CD4-positive, alpha-beta memory T cell (primary cell): ENCODE data around the gene WSCD2. TPM values are rescaled to one million over a fixed set of nuclear protein-coding genes. Genes with fewer than 3 reads are reported as not detected.

Experiments used
- CTCF ChIA-PET: fragments of 350-600 bp; sonication (Branson Sonifier 250); formaldehyde crosslinking; loops from one replicate; lab custom pipeline; 2021; ENCODE audit warnings: inconsistent platforms; ENCODE audit not compliant: partially characterized antibody; lab: Charles Lee
- POLR2A ChIA-PET: fragments of 350-600 bp; sonication (Branson Sonifier 250); formaldehyde crosslinking; loops from one replicate; lab custom pipeline; 2021; ENCODE audit not compliant: partially characterized antibody; lab: Charles Lee
- DNase-seq, 5 donors: peaks; one replicate each; pipeline versions ENCODE4 v3.0.0 to v3.0.0-alpha.2; 2020 to 2022; ENCODE audit warnings: mixed read lengths in 1 of 5
- H3K27ac ChIP-seq: one replicate; pipeline ENCODE4 v1.7.0; 2013; ENCODE audit warnings: low read depth, low read length
- H3K27me3 ChIP-seq: 2 replicates; pipeline ENCODE4 v1.7.0; 2013; ENCODE audit warnings: mild to moderate bottlenecking, low read length, moderate library complexity; ENCODE audit not compliant: insufficient read depth
- H3K36me3 ChIP-seq: 2 replicates; pipeline ENCODE4 v1.7.0; 2013; ENCODE audit warnings: mild to moderate bottlenecking, low read length, moderate library complexity; ENCODE audit not compliant: insufficient read depth
- H3K4me1 ChIP-seq: 2 replicates; pipeline ENCODE4 v1.7.0; 2013; ENCODE audit warnings: mild to moderate bottlenecking, low read length, moderate library complexity; ENCODE audit not compliant: insufficient read depth
- H3K4me3 ChIP-seq, 2 donors: one replicate each; pipeline ENCODE4 v1.7.0; 2013; ENCODE audit warnings: low read length in 2 of 2, mild to moderate bottlenecking in 1 of 2
- H3K9me3 ChIP-seq, 2 donors: one replicate each; pipeline ENCODE4 v1.7.0; 2013; ENCODE audit warnings: low read length in 2 of 2, control low read depth in 1 of 2; ENCODE audit not compliant: control insufficient read depth in 1 of 2
- H3K27ac Mint-ChIP-seq, 7 donors: one replicate each; pipeline ENCODE4 v1.8.0; 2020 to 2021; ENCODE audit warnings: mixed read lengths in 7 of 7, mild to moderate bottlenecking in 6 of 7, inconsistent platforms in 3 of 7, moderate library complexity in 3 of 7
- H3K27me3 Mint-ChIP-seq, 2 donors: one replicate each; pipeline ENCODE4 v1.8.0; 2020 to 2021; ENCODE audit warnings: mixed read lengths in 2 of 2
- H3K36me3 Mint-ChIP-seq, 2 donors: one replicate each; pipeline ENCODE4 v1.8.0; 2020 to 2021; ENCODE audit warnings: mixed read lengths in 2 of 2, inconsistent platforms in 1 of 2, mild to moderate bottlenecking in 1 of 2
- H3K4me1 Mint-ChIP-seq, 4 donors: one replicate each; pipeline ENCODE4 v1.8.0; 2020 to 2021; ENCODE audit warnings: mixed read lengths in 4 of 4, mild to moderate bottlenecking in 1 of 4
- H3K4me3 Mint-ChIP-seq, 8 donors: one replicate each; pipeline ENCODE4 v1.8.0; 2020 to 2021; ENCODE audit warnings: mixed read lengths in 8 of 8, mild to moderate bottlenecking in 7 of 8, moderate library complexity in 6 of 8, inconsistent platforms in 3 of 8
- H3K9me3 Mint-ChIP-seq, 8 donors: one replicate each; pipeline ENCODE4 v1.8.0; 2020 to 2021; ENCODE audit warnings: mixed read lengths in 8 of 8, mild to moderate bottlenecking in 5 of 8, inconsistent platforms in 3 of 8, moderate library complexity in 1 of 8
- intact Hi-C: fragments of 100-400 bp; cut with micrococcal nuclease; formaldehyde crosslinking; loops from one replicate; pipeline ENCODE4 v1.15.1; 2023
- polyA plus RNA-seq, 2 donors: library from polyadenylated mRNA; unstranded; fragments of 300-500 nt; fragmentation: Illumina TruSeq; gene quantifications; one replicate each; pipeline ENCODE4 v1.2.3, GENCODE V29; 2021
- total RNA-seq, 2 experiments: library from RNA; stranded (reverse); gene quantifications; one replicate each; pipeline ENCODE4 v1.2.3, GENCODE V29; 2021

Gene WSCD2
- total and polyA plus RNA-seq, 4 experiments from 2014 or later = not detected

DNA sequence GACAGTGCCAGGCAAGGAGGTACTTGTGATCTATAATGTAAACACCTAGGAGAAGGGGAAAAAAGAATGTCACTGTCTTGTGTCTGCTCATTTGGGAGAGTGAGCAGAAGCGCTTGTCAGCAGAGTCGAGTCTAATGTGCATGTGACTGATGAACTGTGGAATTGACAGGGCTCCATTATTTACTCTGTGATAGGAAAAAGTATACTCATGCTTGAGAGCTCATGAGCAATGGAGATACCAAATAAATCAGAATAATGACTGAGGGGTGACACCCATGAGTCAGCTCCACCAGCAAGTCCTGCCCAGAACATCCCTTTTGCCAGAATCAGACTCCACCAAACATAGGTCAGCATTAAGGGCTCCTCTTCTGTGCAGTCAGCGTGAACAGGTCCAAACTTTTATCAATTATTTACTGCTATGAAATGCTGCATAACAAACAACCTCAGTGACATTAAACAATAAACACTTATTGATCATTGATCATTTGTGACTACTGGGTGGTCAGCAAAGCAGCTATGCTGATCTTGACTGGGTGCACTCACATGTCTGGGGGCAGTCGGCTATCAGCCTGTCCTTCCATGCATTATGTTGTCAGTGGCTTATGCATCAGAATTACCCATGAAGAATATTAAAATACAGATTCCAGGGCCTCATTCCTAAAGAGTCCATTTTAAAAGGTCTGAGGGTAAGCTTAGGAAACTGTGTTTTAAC is 29.2 kb upstream of the WSCD2 start:
- no peak overlapping the region for H3K27ac Mint-ChIP-seq

GRCh38 chr12:108101605-108102175 is 27.4 kb upstream of the WSCD2 start:
- Histone ChIP-seq H3K4me1 (no peaks in the 10 kb centered on the region), H3K4me3 (no peak overlapping the region), H3K9me3 (no peaks in the 10 kb centered on the region), H3K27ac (no peak overlapping the region), H3K36me3 (no peaks in the 10 kb centered on the region), H3K27me3 (no peaks in the 10 kb centered on the region)
- intact Hi-C loops = no loop called here
- H3K4me3 Mint-ChIP-seq = no peak overlapping the region
- peaks cover 3% of the 10 kb centered on the region in 2 donors for H3K27me3 Mint-ChIP-seq
- ChIA-PET CTCF (interaction anchor here (1.5 kb wide), 1 partner anchor 105 kb away, joined by 3 read pairs; no protein-coding TSS in a partner anchor), POLR2A (no interaction called here)
- no peaks in the 10 kb centered on the region for H3K4me1 Mint-ChIP-seq
- no peak overlapping the region for H3K27ac Mint-ChIP-seq
- H3K36me3 Mint-ChIP-seq = no peaks in the 10 kb centered on the region
- no peaks in the 10 kb centered on the region for H3K9me3 Mint-ChIP-seq
- no peak for DNase-seq

More for the DNA sequence above, 29.2 kb upstream of the WSCD2 start:
- DNase-seq = no peak
- Histone ChIP-seq H3K36me3 (no peaks in the 10 kb centered on the region), H3K4me3 (no peak overlapping the region), H3K4me1 (no peaks in the 10 kb centered on the region), H3K9me3 (no peaks in the 10 kb centered on the region), H3K27me3 (no peaks in the 10 kb centered on the region), H3K27ac (no peak overlapping the region)
- ChIA-PET CTCF (interaction anchor here (0.9 to 1.1 kb wide), 2 partner anchors 357 to 376 kb away, joined by 3 read pairs; no protein-coding TSS in a partner anchor), POLR2A (no interaction called here)
- Mint-ChIP-seq H3K36me3 (no peaks in the 10 kb centered on the region), H3K4me1 (no peaks in the 10 kb centered on the region), H3K4me3 (no peak overlapping the region), H3K9me3 (no peaks in the 10 kb centered on the region), H3K27me3 (peaks cover 3% of the 10 kb centered on the region in 2 donors)
- intact Hi-C loops = no loop called here

- Mint-ChIP-seq H3K36me3 (no peaks in the 10 kb centered on the region), H3K27me3 (peaks cover 2 to 3% of the 10 kb centered on the region in 2 donors), H3K9me3 (no peaks in the 10 kb centered on the region), H3K4me1 (no peaks in the 10 kb centered on the region), H3K27ac (no peak overlapping the region), H3K4me3 (no peak overlapping the region)
- Histone ChIP-seq H3K27ac (no peak overlapping the region), H3K36me3 (no peaks in the 10 kb centered on the region), H3K9me3 (no peaks in the 10 kb centered on the region), H3K4me1 (no peaks in the 10 kb centered on the region), H3K4me3 (no peak overlapping the region), H3K27me3 (no peaks in the 10 kb centered on the region)
- intact Hi-C loops = no loop called here
- no peak for DNase-seq
- ChIA-PET CTCF (no interaction called here), POLR2A (no interaction called here)
These were observed 26.7 kb upstream of the WSCD2 start for GRCh38 chr12:108102363-108102762.

DNA sequence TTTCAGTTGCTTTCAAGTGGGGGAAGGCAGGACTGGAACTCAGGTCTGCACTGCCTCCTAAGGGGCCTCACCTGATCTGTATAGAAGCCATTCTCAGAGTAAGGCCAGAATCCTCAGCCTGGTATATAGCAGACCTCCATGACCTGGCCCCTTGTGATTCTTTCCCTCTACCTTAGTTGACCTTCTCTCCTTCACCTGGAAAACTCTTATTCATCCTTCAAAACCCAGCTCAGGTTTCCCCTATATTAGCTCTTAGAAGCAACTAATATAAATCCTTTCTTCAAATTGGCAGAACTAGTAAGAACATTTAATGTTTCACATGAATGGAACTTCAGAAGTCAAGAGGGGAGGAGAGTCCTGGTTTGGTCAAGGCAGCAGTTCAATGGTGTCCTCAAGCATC is 26.0 kb upstream of the WSCD2 start:
- Histone ChIP-seq H3K9me3 (no peaks in the 10 kb centered on the region), H3K27me3 (no peaks in the 10 kb centered on the region), H3K36me3 (no peaks in the 10 kb centered on the region), H3K27ac (no peak overlapping the region), H3K4me3 (no peak overlapping the region), H3K4me1 (no peaks in the 10 kb centered on the region)
- no peak for DNase-seq
- POLR2A ChIA-PET = no interaction called here
- H3K27ac Mint-ChIP-seq = no peak overlapping the region
- H3K36me3 Mint-ChIP-seq = no peaks in the 10 kb centered on the region
- H3K4me3 Mint-ChIP-seq = no peak overlapping the region
- intact Hi-C loops = no loop called here
- no peaks in the 10 kb centered on the region for H3K9me3 Mint-ChIP-seq
- no peaks in the 10 kb centered on the region for H3K4me1 Mint-ChIP-seq
- CTCF ChIA-PET = no interaction called here
- H3K27me3 Mint-ChIP-seq = peaks cover 3% of the 10 kb centered on the region in 2 donors

DNA sequence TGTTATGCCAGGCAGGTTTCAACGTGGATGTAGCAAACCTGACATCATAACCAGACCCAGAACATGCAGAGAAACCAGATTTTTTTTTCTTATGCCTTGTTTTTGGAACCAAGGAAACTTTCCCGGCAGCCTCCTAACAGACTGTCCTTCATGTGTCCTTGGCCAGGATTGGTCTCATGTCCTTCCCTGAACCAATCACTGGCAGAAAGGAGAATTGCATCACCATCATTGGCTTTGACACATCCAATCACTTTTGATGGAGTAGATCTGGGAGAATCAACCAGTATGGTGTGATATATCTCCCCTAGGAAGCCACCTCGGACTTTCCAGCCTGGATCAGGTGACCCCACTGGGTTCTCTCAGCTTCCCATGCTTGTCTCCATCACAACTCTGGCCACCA is 25.6 kb upstream of the WSCD2 start:
- Mint-ChIP-seq H3K27me3 (peaks cover 3% of the 10 kb centered on the region in 2 donors), H3K4me3 (no peak overlapping the region), H3K9me3 (no peaks in the 10 kb centered on the region), H3K4me1 (no peaks in the 10 kb centered on the region), H3K27ac (no peak overlapping the region), H3K36me3 (no peaks in the 10 kb centered on the region)
- no peak overlapping the region for H3K27ac ChIP-seq
- POLR2A ChIA-PET = no interaction called here
- intact Hi-C loops = no loop called here
- no peak for DNase-seq
- no peaks in the 10 kb centered on the region for H3K4me1 ChIP-seq
- CTCF ChIA-PET = no interaction called here
- H3K27me3 ChIP-seq = no peaks in the 10 kb centered on the region
- H3K36me3 ChIP-seq = no peaks in the 10 kb centered on the region
- no peaks in the 10 kb centered on the region for H3K9me3 ChIP-seq
- H3K4me3 ChIP-seq = no peak overlapping the region

DNA sequence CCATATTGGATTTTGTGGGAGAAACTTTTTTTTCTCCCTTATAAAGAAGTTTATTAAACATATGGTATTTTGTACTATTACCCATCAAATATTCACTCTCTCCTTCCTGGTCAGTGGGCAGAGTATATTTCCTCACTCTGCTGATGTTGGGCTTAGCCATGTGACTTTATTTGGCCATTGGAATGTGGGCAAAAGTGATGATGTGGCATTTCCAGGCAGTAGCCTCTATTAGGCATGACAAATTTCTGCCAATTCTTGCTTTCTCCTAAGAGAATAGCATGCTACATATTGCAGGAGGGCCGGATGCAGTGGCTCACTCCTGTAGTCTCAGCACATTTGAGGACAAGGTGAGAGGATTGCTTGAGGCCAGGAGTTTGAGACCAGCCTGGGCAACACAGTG is 24.4 kb upstream of the WSCD2 start:
- no peaks in the 10 kb centered on the region for H3K4me1 Mint-ChIP-seq
- no peaks in the 10 kb centered on the region for H3K36me3 ChIP-seq
- H3K27me3 ChIP-seq = no peaks in the 10 kb centered on the region
- no peak overlapping the region for H3K27ac Mint-ChIP-seq
- H3K36me3 Mint-ChIP-seq = no peaks in the 10 kb centered on the region
- intact Hi-C loops = no loop called here
- no peak overlapping the region for H3K4me3 ChIP-seq
- no peak for DNase-seq
- H3K4me1 ChIP-seq = no peaks in the 10 kb centered on the region
- H3K9me3 Mint-ChIP-seq = no peaks in the 10 kb centered on the region
- POLR2A ChIA-PET = no interaction called here
- no peaks in the 10 kb centered on the region for H3K9me3 ChIP-seq
- H3K27ac ChIP-seq = no peak overlapping the region
- peaks cover under 1 to 3% of the 10 kb centered on the region in 2 donors for H3K27me3 Mint-ChIP-seq
- CTCF ChIA-PET = no interaction called here
- H3K4me3 Mint-ChIP-seq = no peak overlapping the region

DNA sequence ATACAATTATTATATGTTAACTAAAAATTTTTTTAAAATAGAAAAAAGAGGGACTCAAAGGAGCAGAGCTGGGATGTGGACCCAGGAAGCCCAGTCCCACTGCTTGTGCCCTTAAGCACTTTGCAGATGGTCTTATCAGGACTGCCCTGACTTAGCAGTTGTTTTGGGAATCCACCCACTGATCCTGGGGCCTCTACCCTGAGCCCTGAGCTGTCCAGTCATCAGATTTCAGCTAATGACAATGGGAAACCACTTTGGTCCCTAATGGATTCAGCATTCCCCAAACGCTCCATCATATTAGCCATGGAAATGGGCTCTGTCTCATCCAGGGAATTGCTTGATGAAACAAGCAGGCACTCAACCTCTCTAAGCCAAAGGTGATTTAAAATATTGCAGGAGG is 22.5 kb upstream of the WSCD2 start:
- Histone ChIP-seq H3K27ac (no peak overlapping the region), H3K9me3 (no peaks in the 10 kb centered on the region), H3K36me3 (no peaks in the 10 kb centered on the region), H3K4me3 (no peak overlapping the region), H3K27me3 (no peaks in the 10 kb centered on the region), H3K4me1 (no peaks in the 10 kb centered on the region)
- Mint-ChIP-seq H3K4me1 (no peaks in the 10 kb centered on the region), H3K27ac (no peak overlapping the region), H3K4me3 (no peak overlapping the region), H3K27me3 (peaks cover 3 to 8% of the 10 kb centered on the region in 2 donors), H3K36me3 (no peaks in the 10 kb centered on the region), H3K9me3 (no peaks in the 10 kb centered on the region)
- ChIA-PET POLR2A (no interaction called here), CTCF (no interaction called here)
- DNase-seq = no peak
- intact Hi-C loops = no loop called here
